Ovary (tissue), 9 donors: ENCODE results near the gene LIPT2. TPM values are rescaled to one million over a fixed set of nuclear protein-coding genes. Genes with fewer than 3 reads are reported as not detected.

Source experiments
- DNase-seq, 5 donors: peaks; one replicate each; pipeline ENCODE4 v3.0.0-alpha.2; 2019 to 2020
- H3K27ac ChIP-seq, 2 donors: fragments of 200-600 bp; one replicate each; pipeline versions ENCODE4 v1.5.1 to v1.8.0; 2019 to 2022
- H3K27me3 ChIP-seq: fragments of 200-600 bp; one replicate; pipeline ENCODE4 v1.8.0; 2022
- H3K36me3 ChIP-seq: fragments of 200-600 bp; sonication (generic); one replicate; pipeline ENCODE4 v1.5.1; 2019
- H3K4me1 ChIP-seq: one replicate; pipeline ENCODE4 v1.8.1; 2013; ENCODE audit warnings: mild to moderate bottlenecking, moderate library complexity; ENCODE audit not compliant: insufficient read depth
- H3K4me3 ChIP-seq: fragments of 200-600 bp; sonication (generic); one replicate; pipeline ENCODE4 v1.5.1; 2017
- H3K9me3 ChIP-seq, 2 donors: fragments of 200-600 bp in 1 of 2; sonication (generic) in 1 of 2; one replicate each; pipeline versions ENCODE4 v1.5.1 to v1.8.1; 2013 to 2019; ENCODE audit warnings: mild to moderate bottlenecking in 1 of 2, moderate library complexity in 1 of 2
- EP300 ChIP-seq: sonication (generic); formaldehyde crosslinking; IDR thresholded peaks from one replicate; pipeline ENCODE4 v1.6.1; 2017; ENCODE audit warnings: antibody characterized with exemption
- POLR2A ChIP-seq: fragments of 450-650 bp; IDR thresholded peaks from one replicate; pipeline ENCODE4 v1.6.1; 2017; ENCODE audit warnings: antibody characterized with exemption, mild to moderate bottlenecking, moderate library complexity
- WGBS, 3 donors: extraction: QIAGEN DNeasy Blood & Tissue Kit in 1 of 3; methylation state at CpG; one replicate each; pipeline versions ENCODE4 v1.1.5 to v1.1.7; 2013 to 2017; 5-methylcytosine and 5-hydroxymethylcytosine counted together
- intact Hi-C, 4 donors: fragments of 100-400 bp; cut with DNase I; formaldehyde crosslinking; loops; one replicate each; pipeline versions ENCODE4 v1.11.0 to v1.15.1; 2022 to 2023
- polyA plus RNA-seq, 2 donors: library from polyadenylated mRNA; stranded (reverse); fragments of 200-250 nt in 1 of 2; fragments of 350-450 nt in 1 of 2; fragmentation: Illumina TruSeq in 1 of 2; extraction: RNeasy Lipid Tissue Mini Kit (QIAGEN cat#74804) in 1 of 2; gene quantifications; one replicate each; pipeline ENCODE4 v1.2.3, GENCODE V29; 2013 to 2014
- total RNA-seq, 7 donors: library from RNA; depleted of rRNA in 2 of 7; stranded (reverse); fragments of >200 nt in 2 of 7; fragmentation: NEBNext Ultra II Directional in 3 of 7; extraction: Animal tissue kit (Norgen Biotek cat#: 25700) in 3 of 7; gene quantifications; one replicate each; pipeline versions ENCODE4 v1.1.0 to v1.2.4, GENCODE V29; 2016 to 2023
- TF ChIP-seq, protein P1 (sequence below), 3 donors: fragments of 450-650 bp in 2 of 3; fragments of 200-600 bp in 1 of 3; IDR thresholded peaks; one replicate each; pipeline versions ENCODE4 v1.5.1 to v1.8.0; 2016 to 2022; ENCODE audit warnings: antibody characterized with exemption in 3 of 3, mild to moderate bottlenecking in 1 of 3
- donor health status: DM: no; HTN: no; CAD: no; lungs with moderate emphysema.
- donor health status: DM: no; HTN: no; CAD: no.
- donor health status: Bipolar disorder and iron deficiency.
- donor health status: DM: yes; HTN: yes; CAD: no.
- donor health status: DM: no; HTN: no; CAD: no.
- donor health status: DM: yes; HTN: yes; CAD: no.

LIPT2 gene
- total and polyA plus RNA-seq, 9 donors, result 3.4 to 9.2 (median 5.6) TPM

DNA sequence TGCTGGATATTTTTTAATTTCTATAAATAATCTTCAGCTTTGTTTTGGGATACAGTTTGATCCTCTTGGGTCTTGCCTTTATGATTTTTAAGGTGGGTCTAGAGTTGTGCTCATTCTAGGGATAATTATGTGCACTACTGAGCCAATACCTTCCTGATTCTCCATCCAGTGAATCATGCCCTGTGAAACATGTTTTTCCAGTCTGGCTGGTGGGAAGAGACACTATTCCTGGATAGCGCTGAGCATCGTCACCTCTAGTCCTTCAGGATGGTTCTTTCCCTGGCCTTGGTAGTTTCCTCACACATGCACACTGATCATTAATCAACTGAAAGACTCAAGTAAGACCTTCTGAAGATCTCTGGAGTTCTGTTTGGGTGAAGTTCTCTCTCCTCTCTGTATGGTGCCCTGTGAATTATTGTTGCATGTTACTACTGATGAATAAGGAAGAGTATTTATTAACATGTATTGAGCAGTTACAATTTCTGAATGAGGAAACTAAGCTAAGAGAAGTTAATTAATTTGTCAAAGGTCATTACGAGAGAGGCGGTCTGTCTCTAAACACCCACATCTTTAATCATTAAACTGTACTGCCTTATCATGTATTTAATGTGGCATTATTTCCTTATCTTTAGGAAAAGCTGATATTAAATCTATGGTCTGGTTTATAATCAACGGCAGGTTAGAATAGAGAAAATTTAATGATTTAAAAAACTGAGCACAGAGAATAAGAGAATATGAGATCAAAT lies 39.1 kb upstream of the LIPT2 start:
- DNase-seq, result no peak
- Histone ChIP-seq H3K36me3 (no peaks in the 10 kb centered on the region), H3K27me3 (no peaks in the 10 kb centered on the region), H3K27ac (no peak overlapping the region), H3K4me1 (no peaks in the 10 kb centered on the region), H3K4me3 (no peak overlapping the region), H3K9me3 (no peaks in the 10 kb centered on the region)
- intact Hi-C loops, result no loop called here
- WGBS, 3 donors, result 80 to 91% (median 83%) methylated on average over 5 of the region's 5 CpGs
- TF ChIP-seq EP300 (no peak), POLR2A (no peak)
- TF ChIP-seq, protein P1, sequence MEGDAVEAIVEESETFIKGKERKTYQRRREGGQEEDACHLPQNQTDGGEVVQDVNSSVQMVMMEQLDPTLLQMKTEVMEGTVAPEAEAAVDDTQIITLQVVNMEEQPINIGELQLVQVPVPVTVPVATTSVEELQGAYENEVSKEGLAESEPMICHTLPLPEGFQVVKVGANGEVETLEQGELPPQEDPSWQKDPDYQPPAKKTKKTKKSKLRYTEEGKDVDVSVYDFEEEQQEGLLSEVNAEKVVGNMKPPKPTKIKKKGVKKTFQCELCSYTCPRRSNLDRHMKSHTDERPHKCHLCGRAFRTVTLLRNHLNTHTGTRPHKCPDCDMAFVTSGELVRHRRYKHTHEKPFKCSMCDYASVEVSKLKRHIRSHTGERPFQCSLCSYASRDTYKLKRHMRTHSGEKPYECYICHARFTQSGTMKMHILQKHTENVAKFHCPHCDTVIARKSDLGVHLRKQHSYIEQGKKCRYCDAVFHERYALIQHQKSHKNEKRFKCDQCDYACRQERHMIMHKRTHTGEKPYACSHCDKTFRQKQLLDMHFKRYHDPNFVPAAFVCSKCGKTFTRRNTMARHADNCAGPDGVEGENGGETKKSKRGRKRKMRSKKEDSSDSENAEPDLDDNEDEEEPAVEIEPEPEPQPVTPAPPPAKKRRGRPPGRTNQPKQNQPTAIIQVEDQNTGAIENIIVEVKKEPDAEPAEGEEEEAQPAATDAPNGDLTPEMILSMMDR (IDR thresholded peaks at IDR 0.05), result no peak

GRCh38 chr11:74524978-74525377 lies 31.5 kb upstream of the LIPT2 start:
- no peak overlapping the region for H3K4me3 ChIP-seq
- H3K4me1 ChIP-seq, result no peaks in the 10 kb centered on the region
- no peaks in the 10 kb centered on the region for H3K9me3 ChIP-seq
- H3K27ac ChIP-seq, result no peak overlapping the region
- no peak for DNase-seq
- H3K36me3 ChIP-seq, result no peaks in the 10 kb centered on the region
- TF ChIP-seq, protein P1 (IDR thresholded peaks at IDR 0.05), result no peak
- no peak for TF ChIP-seq POLR2A
- no peak for TF ChIP-seq EP300
- no peaks in the 10 kb centered on the region for H3K27me3 ChIP-seq
- WGBS, 3 donors, result 20 to 48% (median 36%) methylated on average over 2 of the region's 2 CpGs
- intact Hi-C loops, result no loop called here

DNA sequence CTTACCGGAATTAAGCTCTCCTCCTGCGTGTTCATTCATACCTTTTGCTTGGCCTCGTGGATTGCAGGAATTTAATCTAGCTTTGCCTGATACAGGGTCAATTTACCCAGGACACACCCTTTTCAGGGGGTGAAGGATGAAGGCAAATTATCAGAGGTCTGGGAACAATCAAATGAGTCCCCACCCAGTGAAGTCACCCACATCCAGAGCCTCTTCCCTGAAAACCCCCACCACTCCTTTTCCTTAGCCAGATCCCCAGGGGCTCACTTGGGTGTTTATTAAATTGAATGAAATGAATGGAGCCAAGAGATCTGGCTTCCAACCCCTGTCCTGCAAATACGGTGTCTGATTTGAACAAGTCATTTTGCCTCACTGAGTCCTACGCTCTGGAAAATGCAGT lies 31.0 kb upstream of the LIPT2 start:
- WGBS, 3 donors, result 68 to 73% (median 69%) methylated on average over 5 of the region's 5 CpGs
- Histone ChIP-seq H3K4me1 (no peaks in the 10 kb centered on the region), H3K9me3 (no peaks in the 10 kb centered on the region), H3K36me3 (no peaks in the 10 kb centered on the region), H3K4me3 (no peak overlapping the region), H3K27me3 (no peaks in the 10 kb centered on the region), H3K27ac (no peak overlapping the region)
- no peak for TF ChIP-seq POLR2A
- TF ChIP-seq, protein P1 (IDR thresholded peaks at IDR 0.05), result no peak
- no peak for TF ChIP-seq EP300
- DNase-seq, result no peak
- intact Hi-C loops, result no loop called here

GRCh38 chr11:74522776-74523175 lies 29.3 kb upstream of the LIPT2 start:
- Histone ChIP-seq H3K4me1 (no peaks in the 10 kb centered on the region), H3K27me3 (no peaks in the 10 kb centered on the region), H3K36me3 (no peaks in the 10 kb centered on the region), H3K9me3 (no peaks in the 10 kb centered on the region), H3K27ac (no peak overlapping the region), H3K4me3 (no peak overlapping the region)
- no peak for TF ChIP-seq POLR2A
- intact Hi-C loops, result no loop called here
- 60 to 77% (median 60%) methylated on average over 3 of the region's 3 CpGs for WGBS, 3 donors
- no peak for DNase-seq

- Histone ChIP-seq H3K4me1 (no peaks in the 10 kb centered on the region), H3K4me3 (no peak overlapping the region), H3K27ac (no peak overlapping the region), H3K36me3 (no peaks in the 10 kb centered on the region), H3K27me3 (no peaks in the 10 kb centered on the region), H3K9me3 (no peaks in the 10 kb centered on the region)
- intact Hi-C loops, result no loop called here
- 87 to 88% (median 87%) methylated on average over 2 of the region's 2 CpGs for WGBS, 3 donors
- DNase-seq, result no peak
- TF ChIP-seq POLR2A, result no peak
- TF ChIP-seq EP300, result no peak
- TF ChIP-seq, protein P1 (IDR thresholded peaks at IDR 0.05), result no peak
Measured at GRCh38 chr11:74521666-74522252, 28.2 kb upstream of the LIPT2 start.
